Frontal cortex (tissue), 4 donors: ENCODE data around the gene RAB4B. TPM values are rescaled to one million over a fixed set of nuclear protein-coding genes. Genes with fewer than 3 reads are reported as not detected.
"Not testable (repeated sequence)": the region's sequence is repeated elsewhere in the genome, so short reads cannot be mapped to it uniquely, and the experiment has no call there.

Experiments used
- DNase-seq, 2 donors: peaks; one replicate each; pipeline ENCODE4 v3.0.0; 2012; ENCODE audit warnings: low spot score in 2 of 2
- FAIRE-seq: peaks from 2 replicates; lab custom pipeline; 2012; peaks lifted over from hg19 to GRCh38; lab: Jason Lieb, UNC
- total RNA-seq: library from RNA; depleted of rRNA; stranded (reverse); fragments of >200 nt; gene quantifications from one replicate; pipeline ENCODE4 v1.2.3, GENCODE V29; 2014
- donor health status: control.
- donor health status: control.
- donor health status: control.

Gene RAB4B
- total RNA-seq, 1 donor from 2014 or later, result 6.1 TPM

- no peak for FAIRE-seq
- DNase-seq, result no peak
Measured at GRCh38 chr19:40813182-40813581, 35.1 kb downstream of the RAB4B start.

- FAIRE-seq, result no peak
- DNase-seq, result no peak
Measured at GRCh38 chr19:40815223-40815622, 37.2 kb downstream of the RAB4B start.

GRCh38 chr19:40818480-40819399 is 40.7 kb downstream of the RAB4B start:
- FAIRE-seq, DNase-seq: not testable (repeated sequence)

- peak; percentile 52 for FAIRE-seq
- DNase-seq, result not testable (repeated sequence)
Measured at GRCh38 chr19:40819479-40820234, 41.6 kb downstream of the RAB4B start.

GRCh38 chr19:40822161-40822560 is 44.1 kb downstream of the RAB4B start:
- no peak for FAIRE-seq
- no peak for DNase-seq

- not testable (repeated sequence) for FAIRE-seq, DNase-seq
Measured at GRCh38 chr19:40822704-40823553, 44.9 kb downstream of the RAB4B start.

- not testable (repeated sequence) for DNase-seq, FAIRE-seq
Measured at GRCh38 chr19:40824916-40825315, 46.9 kb downstream of the RAB4B start.

GRCh38 chr19:40825460-40826095 is 47.5 kb downstream of the RAB4B start:
- DNase-seq, result not testable (repeated sequence)
- peak; percentile 36 for FAIRE-seq

GRCh38 chr19:40826312-40826698 is 48.3 kb downstream of the RAB4B start:
- DNase-seq, FAIRE-seq: not testable (repeated sequence)

- DNase-seq, FAIRE-seq: not testable (repeated sequence)
Measured at GRCh38 chr19:40826699-40827385, 48.8 kb downstream of the RAB4B start.

GRCh38 chr19:40827386-40828247 is 49.6 kb downstream of the RAB4B start:
- no peak for FAIRE-seq
- no peak for DNase-seq

- FAIRE-seq (no peak), DNase-seq (no peak)
Measured at GRCh38 chr19:40829205-40829604, 51.2 kb downstream of the RAB4B start.

GRCh38 chr19:40830741-40831140 is 52.7 kb downstream of the RAB4B start:
- not testable (repeated sequence) for FAIRE-seq

GRCh38 chr19:40831502-40832430 is 53.7 kb downstream of the RAB4B start:
- DNase-seq (no peak), FAIRE-seq (no peak)

More at GRCh38 chr19:40830741-40831140, 52.7 kb downstream of the RAB4B start:
- not testable (repeated sequence) for DNase-seq

GRCh38 chr19:40832431-40832790 is 54.4 kb downstream of the RAB4B start:
- not testable (repeated sequence) for DNase-seq, FAIRE-seq

GRCh38 chr19:40833728-40834533 is 55.9 kb downstream of the RAB4B start:
- not testable (repeated sequence) for FAIRE-seq, DNase-seq
